Measurements from ENCODE around the gene HOOK1.
"Not testable (repeated sequence)": the region's sequence is repeated elsewhere in the genome, so short reads cannot be mapped to it uniquely, and the experiment has no call there.

HOOK1 gene

DNA sequence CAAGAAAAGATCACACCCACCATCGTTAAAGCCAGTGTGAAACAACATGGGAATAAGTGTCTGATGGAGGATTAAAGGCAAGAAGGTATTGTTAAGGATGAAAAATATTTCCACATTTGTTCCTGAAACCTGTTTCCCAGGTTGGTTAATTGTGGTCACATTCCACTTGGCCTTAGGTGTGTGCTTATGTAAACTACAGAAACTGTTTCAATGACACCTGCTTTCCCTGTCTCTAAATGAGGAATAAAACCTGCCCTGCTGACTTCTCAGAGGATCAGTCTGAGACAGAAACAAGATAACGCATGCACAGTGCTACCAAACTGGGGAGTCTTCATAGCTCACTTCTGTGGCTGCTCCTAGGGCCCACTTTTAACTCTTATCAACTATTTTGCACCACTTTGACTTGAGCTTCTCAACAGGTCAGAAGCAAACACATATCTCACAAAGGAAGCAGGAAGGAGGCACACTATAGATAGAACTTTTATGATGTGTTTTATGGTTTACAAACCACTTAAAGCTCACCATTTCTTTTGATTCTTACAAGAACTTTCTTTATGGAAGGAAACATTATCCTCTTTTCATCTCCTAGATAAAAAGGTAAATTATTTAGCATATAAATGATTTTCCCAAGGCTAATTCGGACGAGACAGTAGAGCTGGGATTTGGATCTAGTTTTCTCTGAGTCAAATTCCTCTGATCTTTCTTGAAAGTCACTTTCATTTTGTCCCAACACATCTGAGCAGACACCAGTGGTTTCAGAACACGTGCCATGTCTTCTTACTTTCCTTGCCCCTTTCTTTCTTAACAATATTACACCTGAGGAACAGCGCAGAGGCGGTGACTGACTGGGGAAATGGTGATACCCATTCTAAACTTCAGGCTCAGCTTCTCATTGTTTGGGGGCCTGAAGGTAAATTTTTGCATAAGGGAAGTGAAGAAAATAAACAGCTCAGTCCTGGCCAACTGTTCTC lies 78.4 kb downstream of the HOOK1 start:
- no peak for DNase-seq

DNA sequence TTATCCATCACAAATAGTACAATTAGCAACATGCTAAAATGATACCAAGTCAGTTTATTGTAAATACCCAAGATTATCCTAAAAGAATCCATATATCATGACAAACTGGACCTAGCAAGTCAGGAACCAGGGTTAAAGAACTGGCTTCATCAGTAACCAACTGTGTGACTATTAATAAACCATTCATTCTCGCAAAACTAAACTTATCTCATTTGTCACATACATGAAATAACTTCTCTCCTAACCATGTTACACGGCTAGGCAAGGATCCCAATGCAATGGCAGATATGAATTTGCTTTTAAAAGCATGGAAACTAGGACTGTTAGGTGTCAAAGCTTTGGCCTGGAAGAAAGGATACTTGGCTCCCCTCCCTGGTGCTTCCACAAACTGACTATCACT lies 82.4 kb downstream of the HOOK1 start:
- no peak for DNase-seq

DNA sequence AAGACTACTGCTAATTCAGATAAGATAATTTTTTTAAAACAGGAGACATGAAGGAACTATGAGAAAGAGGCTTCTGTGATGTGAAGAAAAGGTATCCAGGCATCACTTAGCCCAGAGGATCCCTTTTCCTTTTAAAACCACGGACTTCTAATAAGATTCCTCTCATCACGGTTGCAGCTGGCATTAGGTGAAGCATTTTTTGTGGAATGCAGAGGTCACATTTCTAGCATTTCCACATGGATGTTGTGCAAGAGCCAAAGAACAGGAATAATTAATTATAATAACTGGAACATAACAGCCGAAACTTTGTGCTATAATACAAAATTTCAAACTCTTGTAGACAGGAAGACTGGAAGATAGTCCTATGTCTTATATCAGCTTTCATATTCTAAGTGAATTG lies 84.2 kb downstream of the HOOK1 start:
- no peak for DNase-seq

DNA sequence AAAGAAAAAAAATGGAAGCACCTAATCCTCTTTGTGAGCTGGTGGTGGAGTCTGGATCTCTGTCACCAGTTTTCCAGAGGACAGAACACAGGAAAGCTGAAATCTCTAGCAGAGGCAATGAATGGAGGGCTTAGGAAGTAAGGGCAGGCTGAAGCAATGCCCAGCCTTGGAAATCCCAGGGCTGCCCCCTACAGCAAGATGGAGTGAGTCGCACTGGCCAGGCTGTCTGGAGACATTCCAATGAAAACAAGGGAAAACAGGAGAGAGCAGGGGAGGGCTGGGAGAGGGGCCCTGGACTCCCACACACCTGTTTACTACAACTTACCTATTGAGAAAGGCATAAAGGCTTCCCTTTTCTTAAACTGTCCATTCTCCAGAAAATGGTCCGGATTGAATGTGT lies 85.9 kb downstream of the HOOK1 start:
- no peak for DNase-seq

DNA sequence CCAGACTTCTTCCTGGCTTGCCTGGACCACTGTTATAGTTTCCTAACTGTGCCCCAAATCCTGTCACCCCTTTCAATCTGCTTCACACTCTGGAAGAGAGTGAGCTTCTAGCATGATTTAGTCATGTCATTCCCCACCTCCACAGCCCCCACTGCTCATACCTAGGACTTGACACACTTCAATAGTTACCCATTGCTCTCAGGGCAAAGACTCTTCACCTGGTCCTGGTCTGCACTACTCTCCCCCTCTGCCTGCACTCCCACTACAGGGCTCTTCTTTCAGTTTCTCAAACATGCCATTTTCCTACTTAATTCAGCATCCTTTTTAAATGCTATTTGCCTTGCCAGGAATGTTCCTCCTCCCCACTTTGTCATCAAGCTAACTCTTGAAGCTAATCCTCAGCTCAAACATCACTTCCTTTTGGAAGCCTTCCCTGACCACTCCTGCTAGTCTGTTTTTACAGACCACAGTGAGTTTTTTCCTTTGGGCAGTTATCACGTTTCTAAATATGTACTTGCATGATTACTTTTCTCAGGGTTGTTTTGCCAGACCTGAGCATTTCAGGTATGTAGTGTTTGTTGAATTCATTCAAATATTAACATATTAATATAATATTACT lies 87.1 kb downstream of the HOOK1 start:
- no peak for DNase-seq

DNA sequence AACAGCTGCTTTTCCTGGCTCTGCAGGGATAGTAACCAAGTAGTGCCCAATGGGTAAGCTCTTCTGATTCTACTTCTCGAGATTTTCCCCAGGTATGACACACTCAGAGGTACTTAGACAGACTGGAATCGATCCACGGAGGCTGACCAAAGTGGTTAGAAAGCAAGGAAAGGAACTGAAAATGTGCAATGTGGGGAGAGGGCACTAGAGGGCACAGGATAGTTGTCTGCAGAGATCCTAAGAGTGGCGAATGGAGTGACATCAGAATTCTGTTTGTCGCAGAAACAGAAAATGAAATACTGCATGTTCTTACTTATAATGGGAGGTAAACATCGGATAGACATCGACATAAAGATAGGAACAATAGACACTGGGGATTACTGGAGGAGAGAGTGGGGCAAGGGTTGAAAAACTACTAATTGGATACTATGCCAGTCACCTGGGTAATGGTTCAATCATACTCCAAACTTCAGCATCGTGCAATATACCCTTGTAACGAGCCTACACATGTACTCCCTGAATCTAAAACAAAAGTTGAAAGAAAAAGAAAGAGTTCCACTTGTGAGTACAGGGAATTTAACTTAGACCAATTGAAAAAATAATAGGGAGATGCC lies 88.5 kb downstream of the HOOK1 start:
- DNase-seq, result no peak

DNA sequence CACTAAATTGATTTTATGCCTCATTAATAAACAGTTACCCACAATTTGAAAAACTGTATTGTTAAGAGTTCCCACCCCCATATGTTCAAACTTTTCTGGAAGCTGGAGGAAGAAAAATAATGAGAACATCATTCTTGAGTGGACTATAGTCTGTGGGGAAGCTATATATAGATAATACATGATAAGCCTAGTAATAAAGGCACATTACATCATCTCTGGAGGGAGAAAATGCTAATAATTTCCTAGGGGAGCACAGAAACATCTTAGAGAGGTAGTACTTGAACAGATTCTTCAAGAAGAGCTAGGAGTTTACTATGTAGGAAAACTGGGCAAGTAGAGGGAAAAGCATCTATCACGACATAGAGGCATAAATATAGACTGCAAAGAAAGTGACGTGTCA lies 92.2 kb downstream of the HOOK1 start:
- DNase-seq, result no peak

DNA sequence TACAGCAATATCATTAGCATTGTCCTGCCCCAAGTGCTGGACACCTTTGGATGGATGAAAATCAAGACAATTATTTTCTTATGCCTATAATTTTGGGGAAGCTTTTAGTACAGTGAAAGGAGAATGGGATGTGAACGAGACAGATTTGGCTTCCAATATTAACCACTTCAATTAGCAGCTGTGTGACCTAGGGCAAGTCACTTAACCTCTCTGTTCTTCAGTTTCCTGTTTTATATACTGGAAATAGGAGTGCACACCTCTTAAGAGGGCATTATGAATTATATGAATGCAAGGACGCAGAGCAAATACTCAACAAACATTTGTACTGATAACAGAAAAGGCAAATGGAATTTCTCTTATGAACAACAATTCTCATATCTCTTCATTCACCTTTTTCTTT lies 93.3 kb downstream of the HOOK1 start:
- DNase-seq, result no peak

DNA sequence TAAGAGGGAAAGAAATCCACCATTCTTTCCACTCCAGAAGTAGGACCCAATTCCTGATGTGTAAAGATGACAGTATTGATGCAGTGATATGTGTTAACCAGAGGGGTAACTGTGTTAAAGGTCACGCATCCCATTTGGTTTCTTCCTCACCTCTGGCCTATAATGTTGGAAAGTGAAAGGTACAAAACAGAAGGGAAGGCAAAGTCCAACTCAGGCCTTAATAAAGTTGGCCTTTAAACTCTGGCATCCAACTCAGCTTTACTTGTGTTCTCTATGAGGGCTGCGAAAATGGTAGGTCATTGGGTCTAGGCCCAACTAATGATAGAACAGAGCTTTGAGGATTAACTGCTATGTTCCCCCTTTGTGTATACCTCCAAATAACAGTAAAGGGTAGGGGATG lies 93.9 kb downstream of the HOOK1 start:
- DNase-seq, result no peak

DNA sequence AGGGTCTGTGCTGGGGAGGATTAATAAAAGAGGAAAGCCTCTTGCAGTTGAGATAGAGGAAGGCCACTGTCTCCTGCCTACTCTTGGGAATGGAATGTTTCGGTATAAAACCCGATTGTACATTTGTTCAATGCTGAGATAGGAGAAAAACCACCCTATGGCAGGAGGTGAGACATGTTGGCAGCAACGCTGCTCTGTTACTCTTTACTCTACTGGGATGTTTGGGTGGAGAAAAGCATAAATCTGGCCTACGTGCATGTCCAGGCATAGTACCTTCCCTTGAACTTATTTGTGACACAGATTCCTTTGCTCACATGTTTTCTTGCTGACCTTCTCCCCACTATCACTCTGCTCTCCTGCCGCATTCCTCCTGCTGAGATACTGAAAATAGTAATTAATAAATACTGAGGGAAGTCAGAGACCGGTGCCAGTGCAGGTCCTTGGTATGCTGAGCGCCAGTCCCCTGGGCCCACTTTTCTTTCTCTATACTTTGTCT lies 100.1 kb downstream of the HOOK1 start:
- not testable (repeated sequence) for DNase-seq

DNA sequence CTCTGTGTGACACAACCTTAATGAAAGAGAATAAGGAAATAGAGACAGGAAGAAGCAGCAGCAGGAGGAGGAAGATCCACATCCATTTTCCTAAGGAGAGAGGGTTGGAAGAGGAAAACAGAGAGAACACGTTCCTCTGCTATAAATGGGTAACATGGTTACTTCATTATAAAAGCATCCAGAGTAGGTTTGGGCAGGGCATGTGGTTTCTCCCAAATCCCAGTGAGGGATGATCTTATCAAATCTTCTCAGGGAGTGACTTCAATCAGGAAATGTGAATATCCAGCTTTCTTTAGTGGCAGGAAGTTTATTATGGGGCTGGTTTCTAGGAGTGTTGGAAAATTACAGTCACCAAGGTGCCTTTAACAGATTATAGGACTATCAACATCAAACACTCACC lies 100.8 kb downstream of the HOOK1 start:
- DNase-seq, result no peak

DNA sequence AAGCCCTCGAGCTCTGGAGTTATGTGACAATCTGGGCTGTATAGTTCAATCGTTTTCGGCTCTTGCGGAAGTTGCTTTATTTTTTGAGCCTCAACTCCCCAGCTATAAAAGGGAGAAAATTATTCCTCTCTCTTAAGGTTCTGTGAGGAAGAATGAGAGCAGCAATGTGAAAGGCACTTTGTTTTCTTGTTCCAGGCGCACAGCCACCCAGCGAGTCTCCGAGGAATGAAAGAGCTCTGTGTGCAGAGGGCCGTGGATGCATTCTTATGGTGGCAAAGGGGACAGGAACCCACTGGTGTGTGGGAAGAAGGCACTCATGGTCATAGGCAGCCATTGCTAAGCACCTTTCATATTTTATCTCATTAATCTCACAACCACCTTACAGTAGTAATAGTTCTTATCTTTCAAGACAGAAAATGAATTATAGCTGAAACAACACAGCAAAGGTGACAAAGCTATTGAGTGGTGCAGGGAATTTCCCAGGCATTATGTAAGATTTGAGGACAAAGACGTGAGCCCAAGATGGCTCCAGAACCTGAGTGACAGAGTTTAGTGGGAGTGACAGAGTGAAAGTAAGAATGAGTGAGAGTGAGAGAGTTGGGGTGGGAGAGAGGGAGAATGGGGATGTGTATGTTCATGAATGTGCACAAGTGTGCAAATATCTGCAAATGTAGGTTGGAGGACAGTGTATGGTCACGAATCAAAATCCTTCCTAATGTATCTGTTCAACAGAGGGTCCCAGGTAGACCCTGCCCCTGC lies 102.5 kb downstream of the HOOK1 start:
- no peak for DNase-seq

DNA sequence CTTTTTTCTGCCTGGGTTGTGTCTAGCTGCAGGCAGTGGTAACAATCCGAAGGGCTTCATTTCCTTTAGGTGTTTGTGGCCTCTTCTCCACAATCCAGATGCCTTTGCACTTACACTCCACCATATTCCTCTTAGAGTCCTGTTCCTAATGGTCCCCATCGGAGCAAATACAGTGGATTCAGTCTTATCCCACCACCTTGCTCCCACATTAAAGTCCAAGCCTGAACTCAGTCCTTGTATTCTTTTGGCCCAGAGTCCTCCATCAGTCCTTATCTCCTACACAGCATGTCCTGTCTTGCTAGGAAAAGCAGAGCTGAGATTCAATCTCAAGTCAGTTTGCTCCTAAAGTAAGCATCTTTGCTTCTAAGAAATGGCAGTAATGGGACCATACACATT lies 103.0 kb downstream of the HOOK1 start:
- no peak for DNase-seq

DNA sequence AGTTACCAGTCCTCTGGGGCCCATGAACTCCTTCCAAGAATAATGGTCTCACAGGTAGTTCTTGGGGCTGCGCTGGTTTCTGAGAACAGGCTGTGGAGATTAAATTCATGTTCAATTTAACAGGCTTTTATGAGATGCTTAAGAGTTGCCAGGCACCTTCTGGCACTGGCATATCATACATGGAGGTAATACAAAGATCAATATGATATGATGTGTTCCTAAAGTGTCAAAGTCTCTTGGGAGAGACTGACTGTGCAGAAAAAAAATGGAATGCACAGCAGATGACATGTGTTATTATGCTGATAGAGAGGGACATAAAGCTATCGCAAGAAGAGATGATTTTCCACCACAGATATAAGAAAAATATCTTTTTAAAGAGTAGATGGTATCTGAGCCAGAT lies 105.0 kb downstream of the HOOK1 start:
- DNase-seq, result no peak

DNA sequence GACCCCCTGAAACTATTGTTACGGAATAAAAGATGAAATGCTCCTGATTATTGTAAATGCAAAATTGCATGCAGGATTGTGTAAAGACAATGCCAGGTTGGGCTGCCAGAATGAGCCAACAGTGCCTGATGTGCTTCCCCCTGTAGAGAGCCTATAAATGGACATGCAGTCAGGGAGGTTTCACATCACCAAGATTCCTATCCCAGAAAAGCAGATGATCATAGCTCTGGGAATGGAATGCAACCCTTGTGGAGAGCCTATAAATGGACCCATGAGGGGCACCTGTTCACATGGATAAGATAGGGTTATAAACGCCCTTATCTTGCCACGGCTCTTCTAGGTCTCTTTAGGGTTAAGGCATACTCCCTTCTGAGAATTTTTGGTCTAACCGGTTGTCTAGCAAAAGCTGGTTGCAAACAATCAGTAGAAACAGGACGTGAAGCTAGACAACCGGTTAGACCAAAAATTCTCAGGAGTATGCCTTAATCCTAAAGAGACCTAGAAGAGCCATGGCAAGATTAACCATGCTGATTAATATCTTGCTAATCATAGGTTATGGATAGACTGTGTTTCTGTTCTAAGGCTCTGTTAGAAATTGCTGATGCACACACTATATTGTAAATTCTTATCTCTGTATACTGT lies 106.6 kb downstream of the HOOK1 start:
- DNase-seq, result not testable (repeated sequence)

DNA sequence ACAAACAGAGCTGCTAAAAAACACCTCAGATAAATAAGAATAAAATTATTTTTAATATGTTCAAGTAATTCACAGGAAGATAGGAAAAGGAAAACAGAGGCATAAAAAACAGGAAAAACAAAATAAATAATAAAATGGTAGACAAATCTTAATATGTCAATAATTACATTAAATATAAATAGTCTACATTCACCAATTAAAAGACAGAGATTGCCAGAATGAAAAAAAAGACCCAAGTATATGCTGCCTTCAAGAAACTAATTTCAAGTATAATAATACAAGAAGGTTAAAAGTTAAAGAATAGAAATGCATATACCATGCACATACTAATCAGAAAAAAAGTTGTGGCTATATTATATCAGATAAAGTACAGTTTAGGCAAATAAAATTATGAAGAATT lies 109.9 kb downstream of the HOOK1 start:
- DNase-seq, result no peak

All from CD4-positive, alpha-beta T cell treated with Interleukin-21 for 1 hour (primary cell).